Smooth muscle cell of the pulmonary artery (primary cell): Measurements from ENCODE around the gene COA7. TPM values are rescaled to one million over a fixed set of nuclear protein-coding genes. Genes with fewer than 3 reads are reported as not detected.

ENCODE experiments used
- total RNA-seq: library from RNA; depleted of rRNA; stranded (reverse); fragments of >200 nt; gene quantifications from 2 replicates; pipeline ENCODE4 v1.2.3, GENCODE V29; 2014

COA7 gene
- 11.3 and 18.9 TPM in 2 replicates for total RNA-seq

GRCh38 chr1:52697795-52698674 is at the start of gene COA7:
Gene COA7 (minus strand): TSS chr1:52698347. CDS start chr1:52698326, 21 bp downstream.

GRCh38 chr1:52726265-52727113 is 28.3 kb upstream of the COA7 start, which contains the start of gene ZYG11B:
Gene ZYG11B (plus strand): TSS chr1:52726453. CDS start chr1:52726654, 201 bp downstream.

Other genes starting within 250 kb of the COA7 start
- 27.2 and 29.7 TPM in 2 replicates for gene TUT4, start 145.3 kb downstream of the COA7 start, total RNA-seq
- gene GPX7, start 96.0 kb downstream of the COA7 start, total RNA-seq = 13.3 and 14.6 TPM in 2 replicates
- gene SHISAL2A, start 65.2 kb downstream of the COA7 start, total RNA-seq = not detected in 2 replicates
- gene ZYG11B, start 28.1 kb upstream of the COA7 start, total RNA-seq = 41.9 and 47.8 TPM in 2 replicates
- gene ZYG11A, start 144.4 kb upstream of the COA7 start, total RNA-seq = 0.20 and 1.0 TPM in 2 replicates
- 38.9 and 49.8 TPM in 2 replicates for gene ECHDC2, start 223.4 kb upstream of the COA7 start, total RNA-seq
- 136 and 137 TPM in 2 replicates for gene SCP2, start 228.9 kb upstream of the COA7 start, total RNA-seq